Muscle of back (tissue), 11 donors: Measurements from ENCODE around the gene OPRL1. TPM values are rescaled to one million over a fixed set of nuclear protein-coding genes. Genes with fewer than 3 reads are reported as not detected.
"Not testable (repeated sequence)": the region's sequence is repeated elsewhere in the genome, so short reads cannot be mapped to it uniquely, and the experiment has no call there.

Source experiments
- DNase-seq, 3 donors: peaks; one replicate each; pipeline versions ENCODE4 v3.0.0 to v3.0.0-alpha.2; 2013
- polyA plus RNA-seq, 10 donors: library from polyadenylated mRNA; unstranded; fragments of 120-200 nt; gene quantifications; one replicate each; pipeline ENCODE4 v1.2.1, GENCODE V29; 2013; ENCODE audit not compliant: insufficient read length in 10 of 10

Gene OPRL1
- polyA plus RNA-seq, 10 donors: 0.71 to 1.8 (median 1.1) TPM

GRCh38 chr20:64115171-64115911 lies 35.5 kb downstream of the OPRL1 start:
- DNase-seq: no peak

GRCh38 chr20:64116016-64116415 lies 36.1 kb downstream of the OPRL1 start:
- no peak for DNase-seq

GRCh38 chr20:64116541-64117431 lies 36.9 kb downstream of the OPRL1 start:
- DNase-seq: no peak

- DNase-seq: not testable (repeated sequence)
Observed at GRCh38 chr20:64117432-64117777, 37.5 kb downstream of the OPRL1 start.

- DNase-seq: no peak
Observed at GRCh38 chr20:64119301-64119680, 39.4 kb downstream of the OPRL1 start.

- DNase-seq: peak in 1 of 3 donors; percentile 40
Observed at GRCh38 chr20:64119681-64120341, 39.9 kb downstream of the OPRL1 start.

GRCh38 chr20:64121586-64121985 lies 41.7 kb downstream of the OPRL1 start:
- DNase-seq: no peak

GRCh38 chr20:64122927-64123326 lies 43.0 kb downstream of the OPRL1 start:
- not testable (repeated sequence) for DNase-seq

- DNase-seq: not testable (repeated sequence)
Observed at GRCh38 chr20:64123517-64123916, 43.6 kb downstream of the OPRL1 start.

- DNase-seq: no peak
Observed at GRCh38 chr20:64129146-64129782, 49.4 kb downstream of the OPRL1 start.

- DNase-seq: no peak
Observed at GRCh38 chr20:64130271-64130670, 50.4 kb downstream of the OPRL1 start.

GRCh38 chr20:64130876-64131275 lies 51.0 kb downstream of the OPRL1 start:
- DNase-seq: no peak

GRCh38 chr20:64131406-64131805 lies 51.5 kb downstream of the OPRL1 start:
- no peak for DNase-seq

GRCh38 chr20:64133951-64134407 lies 54.1 kb downstream of the OPRL1 start:
- DNase-seq: no peak

- not testable (repeated sequence) for DNase-seq
Observed at GRCh38 chr20:64134744-64135143, 54.9 kb downstream of the OPRL1 start.

GRCh38 chr20:64136004-64136710 lies 56.3 kb downstream of the OPRL1 start:
- no peak for DNase-seq

- DNase-seq: no peak
Observed at GRCh38 chr20:64137598-64138031, 57.7 kb downstream of the OPRL1 start.

GRCh38 chr20:64138276-64138815 lies 58.5 kb downstream of the OPRL1 start:
- DNase-seq: no peak

- no peak for DNase-seq
Observed at GRCh38 chr20:64139199-64140060, 59.5 kb downstream of the OPRL1 start.
